PC-9 (cell line): ENCODE results near the gene ADAMTS16. TPM values are rescaled to one million over a fixed set of nuclear protein-coding genes. Genes with fewer than 3 reads are reported as not detected.
A peak's percentile ranks its signal among the peaks of the same experiment; 100 is the strongest.

Source experiments
- BruUV-seq: library from RNA; stranded (reverse); fragments of 400-500 nt; replicated peaks from 2 replicates; lab custom pipeline; 2021; lab: Mats Ljungman, UMichigan
- CTCF ChIA-PET: fragments of 300-600 bp; sonication (Branson Sonifier 250); formaldehyde crosslinking; loops from one replicate; lab custom pipeline; 2022; ENCODE audit warnings: antibody characterized with exemption; lab: Charles Lee
- POLR2A ChIA-PET: fragments of 300-600 bp; sonication (Branson Sonifier 250); formaldehyde crosslinking; loops from one replicate; lab custom pipeline; 2022; ENCODE audit warnings: antibody characterized with exemption; ENCODE audit not compliant: unreplicated experiment; lab: Charles Lee
- DNase-seq, 2 experiments: peaks; one replicate each; pipeline versions ENCODE4 v3.0.0 to v3.0.0-alpha.2; 2015 to 2022; ENCODE audit warnings: mixed read lengths in 1 of 2
- H2AFZ ChIP-seq: fragments of 200-600 bp; sonication (generic); 2 replicates; pipeline ENCODE4 v1.8.1; 2017; ENCODE audit warnings: antibody characterized with exemption
- H3F3A ChIP-seq: fragments of 200-600 bp; sonication (generic); 2 replicates; pipeline ENCODE4 v1.8.1; 2017; ENCODE audit warnings: antibody characterized with exemption, mild to moderate bottlenecking, low read depth; ENCODE audit not compliant: insufficient read depth
- H3K27ac ChIP-seq: fragments of 200-600 bp; sonication (generic); 2 replicates; pipeline ENCODE4 v1.6.1; 2016; ENCODE audit warnings: mixed run types
- H3K27me3 ChIP-seq: fragments of 200-600 bp; sonication (generic); 2 replicates; pipeline ENCODE4 v1.6.1; 2016; ENCODE audit warnings: low read depth, mixed run types; ENCODE audit not compliant: insufficient read depth
- H3K36me3 ChIP-seq: fragments of 200-600 bp; sonication (generic); 2 replicates; pipeline ENCODE4 v1.6.1; 2016; ENCODE audit warnings: low read depth, mixed run types
- H3K4me1 ChIP-seq: fragments of 200-600 bp; sonication (generic); replicated peaks from 2 replicates; pipeline ENCODE4 v1.6.1; 2016; ENCODE audit warnings: mixed run types; ENCODE audit not compliant: insufficient read depth
- H3K4me2 ChIP-seq: fragments of 200-600 bp; sonication (generic); 2 replicates; pipeline ENCODE4 v1.6.1; 2017; ENCODE audit warnings: mixed run types
- H3K4me3 ChIP-seq: fragments of 200-600 bp; sonication (generic); 2 replicates; pipeline ENCODE4 v1.6.1; 2016; ENCODE audit warnings: mixed run types
- H3K79me2 ChIP-seq: fragments of 200-600 bp; sonication (generic); 2 replicates; pipeline ENCODE4 v1.6.1; 2017; ENCODE audit warnings: low read depth, mixed run types
- H3K9me2 ChIP-seq: fragments of 200-600 bp; sonication (generic); 2 replicates; pipeline ENCODE4 v1.8.1; 2017; ENCODE audit warnings: mild to moderate bottlenecking; ENCODE audit not compliant: insufficient read depth
- H3K9me3 ChIP-seq: fragments of 200-600 bp; sonication (generic); 2 replicates; pipeline ENCODE4 v1.8.1; 2016; ENCODE audit warnings: low read depth; ENCODE audit not compliant: insufficient read depth
- H4K20me1 ChIP-seq: fragments of 200-600 bp; sonication (generic); 2 replicates; pipeline ENCODE4 v1.8.1; 2017; ENCODE audit not compliant: insufficient read depth
- CTCF ChIP-seq: fragments of 200-600 bp; sonication (generic); conservative IDR thresholded peaks from 2 replicates; pipeline ENCODE4 v1.6.1; 2017; ENCODE audit warnings: mixed run types, antibody characterized with exemption, mild to moderate bottlenecking, moderate library complexity
- EZH2 ChIP-seq: fragments of 200-600 bp; sonication (generic); IDR thresholded peaks from 2 replicates; pipeline ENCODE4 v1.8.0; 2017; ENCODE audit warnings: antibody characterized with exemption, low read depth
- intact Hi-C: fragments of 100-400 bp; cut with micrococcal nuclease; formaldehyde crosslinking; loops from one replicate; pipeline ENCODE4 v1.10.0; 2022; ENCODE audit not compliant: unreplicated experiment
- total RNA-seq: library from RNA; stranded (reverse); gene quantifications from 2 replicates; pipeline ENCODE4 v1.2.3, GENCODE V29; 2021

ADAMTS16 gene
- total RNA-seq, 1 experiment from 2014 or later: 26.4 TPM

- H3K4me1 ChIP-seq: no peaks in the 10 kb centered on the region
- no peaks in the 10 kb centered on the region for H3K79me2 ChIP-seq
- ChIA-PET POLR2A (no interaction called here), CTCF (interaction anchor here (0.6 kb wide), 1 partner anchor 153 kb away, joined by 7 read pairs; no protein-coding TSS in a partner anchor)
- H3K27ac ChIP-seq: no peak overlapping the region
- no peak overlapping the region for H3K4me3 ChIP-seq
- no peak overlapping the region for H2AFZ ChIP-seq
- H3K36me3 ChIP-seq: no peaks in the 10 kb centered on the region
- no TSS peak for BruUV-seq
- intact Hi-C loops: loop anchor here (1.0 kb wide), 1 partner anchor 33 kb away; no protein-coding TSS in a partner anchor
- TF ChIP-seq EZH2 (no peak), CTCF (no peak)
- H4K20me1 ChIP-seq: no peaks in the 10 kb centered on the region
- H3K27me3 ChIP-seq: no peaks in the 10 kb centered on the region
- peaks cover 5% of the 10 kb centered on the region; the same call in 1 of the 2 replicates for H3K9me2 ChIP-seq
- no peaks in the 10 kb centered on the region for H3K9me3 ChIP-seq
- DNase-seq: peak in 1 of 2 experiments; percentile 68
- H3F3A ChIP-seq: peaks cover 9% of the 10 kb centered on the region; the same call in 1 of the 2 replicates
- H3K4me2 ChIP-seq: no peak overlapping the region
These were observed 164.4 kb downstream of the ADAMTS16 start for GRCh38 chr5:5304361-5305020.

- Histone ChIP-seq H3K27ac (no peak overlapping the region), H2AFZ (no peak overlapping the region), H3K9me2 (no peaks in the 10 kb centered on the region), H4K20me1 (no peaks in the 10 kb centered on the region), H3K9me3 (no peaks in the 10 kb centered on the region), H3K36me3 (no peaks in the 10 kb centered on the region), H3K79me2 (no peaks in the 10 kb centered on the region), H3K4me2 (no peak overlapping the region), H3K4me1 (no peaks in the 10 kb centered on the region), H3K27me3 (no peaks in the 10 kb centered on the region), H3K4me3 (no peak overlapping the region), H3F3A (peaks cover 9% of the 10 kb centered on the region; the same call in 1 of the 2 replicates)
- no peak for TF ChIP-seq CTCF
- ChIA-PET POLR2A (no interaction called here), CTCF (no interaction called here)
- DNase-seq: peak; percentile 23 to 54
- BruUV-seq: no TSS peak
- intact Hi-C loops: no loop called here
These were observed 166.6 kb downstream of the ADAMTS16 start for GRCh38 chr5:5306696-5307095.

GRCh38 chr5:5308319-5308718, 168.2 kb downstream of the ADAMTS16 start:
- POLR2A ChIA-PET: no interaction called here
- H3K27ac ChIP-seq: no peak overlapping the region
- no peak for DNase-seq
- no peaks in the 10 kb centered on the region for H3K9me3 ChIP-seq
- no peaks in the 10 kb centered on the region for H3K9me2 ChIP-seq
- no peaks in the 10 kb centered on the region for H3K27me3 ChIP-seq
- intact Hi-C loops: no loop called here
- no TSS peak for BruUV-seq
- H3K79me2 ChIP-seq: no peaks in the 10 kb centered on the region
- H3K4me3 ChIP-seq: no peak overlapping the region
- H3K36me3 ChIP-seq: no peaks in the 10 kb centered on the region
- peaks cover 9% of the 10 kb centered on the region; the same call in 1 of the 2 replicates for H3F3A ChIP-seq
- no peak overlapping the region for H3K4me2 ChIP-seq
- no peaks in the 10 kb centered on the region for H3K4me1 ChIP-seq
- H4K20me1 ChIP-seq: no peaks in the 10 kb centered on the region
- CTCF ChIA-PET: no interaction called here
- no peak for TF ChIP-seq CTCF
- TF ChIP-seq EZH2: no peak
- no peak overlapping the region for H2AFZ ChIP-seq
